OCI-LY3 (cell line): ENCODE data around the gene GALNT1.

Experiments
- CTCF ChIP-seq: fragments of 200-600, 300-600 bp; sonication (generic); IDR thresholded peaks from 2 replicates; pipeline ENCODE4 v1.5.1; 2014; ENCODE audit warnings: antibody characterized with exemption, low read length, low read depth
- EZH2phosphoT487 ChIP-seq: fragments of 200-600 bp; shearing (Covaris generic); IDR thresholded peaks from 2 replicates; pipeline ENCODE4 v1.6.1; 2018; ENCODE audit warnings: antibody characterized with exemption, mixed run types, low read depth

- TF ChIP-seq CTCF (no peak), EZH2phosphoT487 (no peak)
Observed at GRCh38 chr18:35589546-35589945, 8.0 kb downstream of the GALNT1 start.
